ENCODE data around the gene NBDY. TPM values are rescaled to one million over a fixed set of nuclear protein-coding genes. Genes with fewer than 3 reads are reported as not detected.

NBDY gene
- total and polyA plus RNA-seq, 11 donors: 10.4 to 33.5 (median 26.2) TPM

DNA sequence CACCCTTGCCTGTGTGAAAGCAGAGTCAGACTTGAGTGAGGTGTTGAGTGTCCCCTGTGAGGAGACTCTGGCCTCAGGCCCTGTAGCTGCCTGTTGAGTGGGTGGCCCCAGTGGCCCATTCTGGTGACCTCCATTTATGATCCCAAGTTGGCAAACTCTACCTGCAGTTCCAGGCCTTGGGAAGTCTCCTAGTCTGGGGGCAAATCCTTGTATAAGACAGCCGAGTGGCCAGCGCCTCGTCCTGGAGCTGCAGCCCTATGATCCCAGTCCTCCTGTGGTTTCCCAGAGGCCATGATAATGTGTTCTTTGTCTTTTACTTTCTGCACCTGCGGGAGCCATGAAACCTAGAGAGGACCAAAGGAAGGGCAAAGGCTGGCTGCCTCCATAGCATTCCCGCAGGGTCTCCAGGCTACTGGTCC, 58.7 kb downstream of the NBDY start:
- H3K4me1 ChIP-seq: peaks cover 0 to 26% (median 0%) of the 10 kb centered on the region in 12 donors
- DNase-seq (no peak), ATAC-seq (no peak)
- H3K27me3 ChIP-seq: no peaks in the 10 kb centered on the region
- H3K36me3 ChIP-seq: peaks cover 0 to 3% (median 0%) of the 10 kb centered on the region in 9 donors
- intact Hi-C loops (cut with DNase I): no loop called here
- 85 to 95% (median 89%) methylated on average over 5 of the region's 5 CpGs for WGBS, 4 donors
- H3K27ac ChIP-seq: peak overlapping the region in 1 of 12 donors; percentile 71
- H3K4me3 ChIP-seq: no peak overlapping the region
- no peaks in the 10 kb centered on the region for H3K9me3 ChIP-seq
- no peak for TF ChIP-seq POLR2A (IDR thresholded peaks at IDR 0.05)
- TF ChIP-seq, protein P1, sequence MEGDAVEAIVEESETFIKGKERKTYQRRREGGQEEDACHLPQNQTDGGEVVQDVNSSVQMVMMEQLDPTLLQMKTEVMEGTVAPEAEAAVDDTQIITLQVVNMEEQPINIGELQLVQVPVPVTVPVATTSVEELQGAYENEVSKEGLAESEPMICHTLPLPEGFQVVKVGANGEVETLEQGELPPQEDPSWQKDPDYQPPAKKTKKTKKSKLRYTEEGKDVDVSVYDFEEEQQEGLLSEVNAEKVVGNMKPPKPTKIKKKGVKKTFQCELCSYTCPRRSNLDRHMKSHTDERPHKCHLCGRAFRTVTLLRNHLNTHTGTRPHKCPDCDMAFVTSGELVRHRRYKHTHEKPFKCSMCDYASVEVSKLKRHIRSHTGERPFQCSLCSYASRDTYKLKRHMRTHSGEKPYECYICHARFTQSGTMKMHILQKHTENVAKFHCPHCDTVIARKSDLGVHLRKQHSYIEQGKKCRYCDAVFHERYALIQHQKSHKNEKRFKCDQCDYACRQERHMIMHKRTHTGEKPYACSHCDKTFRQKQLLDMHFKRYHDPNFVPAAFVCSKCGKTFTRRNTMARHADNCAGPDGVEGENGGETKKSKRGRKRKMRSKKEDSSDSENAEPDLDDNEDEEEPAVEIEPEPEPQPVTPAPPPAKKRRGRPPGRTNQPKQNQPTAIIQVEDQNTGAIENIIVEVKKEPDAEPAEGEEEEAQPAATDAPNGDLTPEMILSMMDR (IDR thresholded peaks at IDR 0.05): no peak

DNA sequence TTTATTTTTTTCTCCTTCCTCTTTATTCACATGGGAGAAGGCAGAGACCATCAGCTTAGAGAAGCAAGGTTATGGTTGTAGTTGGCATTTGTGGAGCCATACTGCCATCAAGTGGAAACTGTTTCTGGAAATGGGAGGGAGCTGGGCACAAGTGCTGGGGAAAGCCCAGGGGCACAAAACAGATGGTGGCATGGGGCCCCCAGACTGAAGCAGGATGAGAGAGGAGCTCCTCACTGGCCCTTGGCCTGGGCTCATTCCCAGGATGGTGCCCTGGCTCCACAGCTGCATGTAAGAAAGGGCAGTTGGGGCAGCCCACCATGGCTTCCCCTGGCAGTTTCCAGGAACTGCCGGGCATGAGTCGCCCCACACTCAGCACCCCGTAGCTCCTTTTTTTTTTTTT, 59.2 kb downstream of the NBDY start:
- peak overlapping the region in 3 of 12 donors; percentile 14 to 48 (median 41) for H3K4me3 ChIP-seq
- peaks cover 0 to 3% (median 0%) of the 10 kb centered on the region in 9 donors for H3K36me3 ChIP-seq
- no peaks in the 10 kb centered on the region for H3K9me3 ChIP-seq
- TF ChIP-seq POLR2A (IDR thresholded peaks at IDR 0.05): no peak
- TF ChIP-seq, protein P1 (IDR thresholded peaks at IDR 0.05): peak in 3 of 12 donors; percentile 9 to 17 (median 11)
- peak overlapping the region in 3 of 12 donors; percentile 54 to 71 (median 63) for H3K27ac ChIP-seq
- 54 to 68% (median 65%) methylated on average over 3 of the region's 3 CpGs for whole genome bisulfite sequencing, 4 donors
- DNase-seq (no peak), ATAC-seq (peak in 1 of 4 donors; percentile 67)
- intact Hi-C loops (cut with DNase I): no loop called here
- H3K27me3 ChIP-seq: no peaks in the 10 kb centered on the region
- peaks cover 0 to 21% (median 0%) of the 10 kb centered on the region in 12 donors for H3K4me1 ChIP-seq

DNA sequence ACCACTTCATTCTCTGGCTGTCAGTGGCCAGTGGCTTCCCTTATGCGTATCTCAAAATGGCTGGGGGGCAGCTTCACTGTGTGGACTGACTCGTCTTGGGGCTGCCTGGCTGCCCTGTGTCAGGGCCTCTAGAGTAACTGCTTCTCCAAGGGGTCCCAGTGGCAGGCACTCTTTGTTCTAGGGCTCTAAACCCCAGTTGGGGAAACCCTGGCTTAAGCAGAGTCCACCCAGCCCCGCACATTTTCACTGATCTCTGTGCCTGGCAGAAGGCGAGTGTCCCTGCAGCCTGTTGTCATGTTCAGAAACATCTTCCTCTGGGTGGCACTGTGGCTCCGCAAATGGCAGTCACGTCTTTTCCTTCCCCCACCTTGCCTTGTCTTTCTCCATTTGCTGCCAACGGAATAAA, 59.7 kb downstream of the NBDY start:
- Histone ChIP-seq H3K27me3 (no peaks in the 10 kb centered on the region), H3K27ac (peak overlapping the region in 3 of 12 donors; percentile 54 to 71 (median 63)), H3K4me3 (peak overlapping the region in 3 of 12 donors; percentile 14 to 48 (median 41)), H3K36me3 (peaks cover 0 to 3% (median 0%) of the 10 kb centered on the region in 9 donors), H3K9me3 (no peaks in the 10 kb centered on the region), H3K4me1 (peaks cover 0 to 21% (median 0%) of the 10 kb centered on the region in 12 donors)
- peak in 1 of 4 donors; percentile 87 for ATAC-seq
- DNase-seq: peak in 1 of 5 donors; percentile 78
- WGBS, 4 donors: 43 to 95% (median 47%) methylated on average over 6 to 7 of the region's 7 CpGs
- intact Hi-C loops (cut with DNase I): no loop called here
- TF ChIP-seq POLR2A (IDR thresholded peaks at IDR 0.05): no peak
- TF ChIP-seq, protein P1 (IDR thresholded peaks at IDR 0.05): peak in 3 of 12 donors; percentile 46 to 52 (median 47)

DNA sequence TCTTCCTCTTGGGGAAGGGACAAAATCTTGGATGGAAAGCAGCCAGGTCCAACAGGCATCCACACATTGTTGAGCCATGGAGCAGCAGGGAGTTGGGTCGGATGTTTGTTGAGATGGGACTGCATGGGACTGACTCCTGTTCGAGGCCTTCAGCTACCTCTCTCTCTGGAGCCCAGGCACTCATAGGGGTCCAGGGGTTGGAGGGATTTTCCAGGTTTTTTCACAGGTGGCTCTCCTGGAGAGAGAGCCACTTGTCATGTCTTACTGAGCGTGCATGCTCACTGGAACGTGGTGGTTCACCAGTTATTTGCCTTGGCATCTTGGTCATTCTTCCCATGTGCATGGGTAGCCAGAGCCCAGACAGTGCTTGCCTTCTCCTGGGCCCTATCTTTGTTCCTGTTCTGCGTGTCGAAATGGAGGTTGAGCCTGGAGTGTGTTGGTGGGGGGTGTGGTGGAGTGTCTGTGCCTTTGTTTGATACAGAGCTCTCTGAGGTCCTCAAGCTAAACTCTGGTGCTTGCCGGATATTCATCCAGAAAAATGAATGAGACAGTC, 60.6 kb downstream of the NBDY start:
- no peak overlapping the region for H3K4me3 ChIP-seq
- peaks cover 0 to 21% (median 0%) of the 10 kb centered on the region in 12 donors for H3K4me1 ChIP-seq
- no peaks in the 10 kb centered on the region for H3K27me3 ChIP-seq
- ATAC-seq (no peak), DNase-seq (no peak)
- TF ChIP-seq, protein P1 (IDR thresholded peaks at IDR 0.05): no peak
- TF ChIP-seq POLR2A (IDR thresholded peaks at IDR 0.05): no peak
- no peaks in the 10 kb centered on the region for H3K9me3 ChIP-seq
- 81 to 89% (median 83%) methylated on average over 5 to 7 of the region's 7 CpGs for WGBS, 4 donors
- no peak overlapping the region for H3K27ac ChIP-seq
- intact Hi-C loops (cut with DNase I): loop anchor here in 1 of 10 donors (10.0 kb wide), 1 partner anchor 665 kb away; no protein-coding TSS in a partner anchor
- peaks cover 0 to 3% (median 0%) of the 10 kb centered on the region in 9 donors for H3K36me3 ChIP-seq
